GM21367 (cell line): ENCODE results near the gene PYGB.
"Not testable (repeated sequence)": the region's sequence is repeated elsewhere in the genome, so short reads cannot be mapped to it uniquely, and the experiment has no call there.

Experiments
- ATAC-seq: cut with Tn5 transposase; IDR thresholded peaks from one replicate; pipeline ENCODE4 v1.9.1; 2021; ENCODE audit not compliant: unreplicated experiment

PYGB gene

GRCh38 chr20:25310268-25310920, 62.5 kb downstream of the PYGB start:
- peak; percentile 88 for ATAC-seq

- no peak for ATAC-seq
These were observed 63.2 kb downstream of the PYGB start for GRCh38 chr20:25310921-25311728.

- not testable (repeated sequence) for ATAC-seq
These were observed 64.8 kb downstream of the PYGB start for GRCh38 chr20:25312716-25313115.

GRCh38 chr20:25313593-25313992, 65.7 kb downstream of the PYGB start:
- ATAC-seq: no peak

GRCh38 chr20:25314497-25315417, 66.9 kb downstream of the PYGB start:
- no peak for ATAC-seq

GRCh38 chr20:25315418-25316210, 67.7 kb downstream of the PYGB start:
- ATAC-seq: no peak

- ATAC-seq: no peak
These were observed 68.8 kb downstream of the PYGB start for GRCh38 chr20:25316506-25317190.

- no peak for ATAC-seq
These were observed 69.6 kb downstream of the PYGB start for GRCh38 chr20:25317351-25318075.

GRCh38 chr20:25318471-25319240, 70.8 kb downstream of the PYGB start:
- ATAC-seq: peak; percentile 90

- no peak for ATAC-seq
These were observed 71.6 kb downstream of the PYGB start for GRCh38 chr20:25319241-25320034.

GRCh38 chr20:25320035-25320800, 72.3 kb downstream of the PYGB start:
- ATAC-seq: no peak

GRCh38 chr20:25321262-25321831, 73.5 kb downstream of the PYGB start:
- ATAC-seq: no peak

GRCh38 chr20:25321991-25322390, 74.1 kb downstream of the PYGB start:
- ATAC-seq: no peak

- no peak for ATAC-seq
These were observed 75.8 kb downstream of the PYGB start for GRCh38 chr20:25323496-25324246.

GRCh38 chr20:25324412-25324811, 76.5 kb downstream of the PYGB start:
- ATAC-seq: no peak

- ATAC-seq: no peak
These were observed 77.2 kb downstream of the PYGB start for GRCh38 chr20:25325073-25325472.
